NT2/D1 (cell line): ENCODE data around the gene SV2B.
A peak's percentile ranks its signal among the peaks of the same experiment; 100 is the strongest.

Experiments
- DNase-seq: peaks from one replicate; pipeline ENCODE4 v3.0.0-alpha.2; 2011; ENCODE audit warnings: low read depth, low spot score
- H3K27me3 ChIP-seq: 2 replicates; pipeline ENCODE4 v1.6.0; 2011; ENCODE audit warnings: mild to moderate bottlenecking; ENCODE audit not compliant: insufficient read length, insufficient read depth
- H3K36me3 ChIP-seq: 2 replicates; pipeline ENCODE4 v1.6.1; 2011; ENCODE audit warnings: mild to moderate bottlenecking, low read length, mixed read lengths; ENCODE audit not compliant: insufficient read depth, insufficient read length
- H3K4me1 ChIP-seq: 2 replicates; pipeline ENCODE4 v1.5.1; 2011; ENCODE audit not compliant: insufficient read depth, insufficient read length
- H3K4me3 ChIP-seq: 2 replicates; pipeline ENCODE4 v1.5.1; 2011; ENCODE audit warnings: low read depth; ENCODE audit not compliant: insufficient read length
- H3K9ac ChIP-seq: 2 replicates; pipeline ENCODE4 v1.6.0; 2011; ENCODE audit warnings: low read depth; ENCODE audit not compliant: insufficient read length
- H3K9me3 ChIP-seq: 2 replicates; pipeline ENCODE4 v1.5.1; 2011; ENCODE audit warnings: mild to moderate bottlenecking, low read length; ENCODE audit not compliant: insufficient read depth
- SUZ12 ChIP-seq: IDR thresholded peaks from 2 replicates; pipeline ENCODE4 v1.6.1; 2011; ENCODE audit not compliant: insufficient read length, insufficient read depth; ENCODE audit errors: extremely low read depth
- YY1 ChIP-seq: IDR thresholded peaks from 2 replicates; pipeline ENCODE4 v1.6.1; 2011; ENCODE audit not compliant: insufficient read length, insufficient read depth
- ZNF274 ChIP-seq: IDR thresholded peaks from 2 replicates; pipeline ENCODE4 v1.6.1; 2011; ENCODE audit warnings: mild to moderate bottlenecking, low read depth, low read length

The SV2B gene

DNA sequence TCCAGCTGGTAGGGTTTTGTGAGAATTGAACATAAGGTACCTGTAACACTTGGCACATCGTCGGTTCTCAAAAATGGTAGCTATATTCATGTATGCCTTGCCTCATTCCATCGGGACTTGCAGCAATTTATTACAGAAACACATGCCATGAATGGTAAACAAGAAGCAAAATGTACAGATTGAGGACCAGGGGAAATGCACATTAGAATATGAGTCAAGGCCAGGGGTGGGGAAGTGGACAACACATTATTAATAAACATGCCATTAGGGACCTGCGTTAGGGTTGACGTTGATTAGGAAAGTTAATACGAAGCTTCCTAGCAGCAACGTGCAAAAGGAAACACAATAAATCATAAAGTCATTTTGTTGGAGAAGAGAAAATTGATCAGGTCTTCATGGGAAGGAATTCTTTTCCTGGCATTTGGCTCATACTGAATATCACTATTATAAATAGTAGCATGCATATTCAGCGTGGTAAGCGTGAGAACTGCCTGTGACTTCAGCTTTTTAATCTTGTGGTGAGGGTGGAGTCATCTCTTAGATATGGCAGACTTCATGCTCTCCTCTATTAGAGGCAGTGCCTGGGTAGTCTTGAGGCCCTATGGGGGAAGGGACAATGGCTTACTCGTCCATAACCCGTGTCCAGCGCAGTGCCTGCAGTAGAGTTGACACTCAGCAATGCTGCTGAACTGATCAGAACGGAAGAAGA lies 184.9 kb downstream of the SV2B start:
- Histone ChIP-seq H3K36me3 (no peaks in the 10 kb centered on the region), H3K27me3 (no peaks in the 10 kb centered on the region), H3K9me3 (no peaks in the 10 kb centered on the region), H3K4me3 (no peak overlapping the region), H3K9ac (no peak overlapping the region), H3K4me1 (no peaks in the 10 kb centered on the region)
- no peak for DNase-seq
- TF ChIP-seq ZNF274 = no peak
- no peak for TF ChIP-seq SUZ12

DNA sequence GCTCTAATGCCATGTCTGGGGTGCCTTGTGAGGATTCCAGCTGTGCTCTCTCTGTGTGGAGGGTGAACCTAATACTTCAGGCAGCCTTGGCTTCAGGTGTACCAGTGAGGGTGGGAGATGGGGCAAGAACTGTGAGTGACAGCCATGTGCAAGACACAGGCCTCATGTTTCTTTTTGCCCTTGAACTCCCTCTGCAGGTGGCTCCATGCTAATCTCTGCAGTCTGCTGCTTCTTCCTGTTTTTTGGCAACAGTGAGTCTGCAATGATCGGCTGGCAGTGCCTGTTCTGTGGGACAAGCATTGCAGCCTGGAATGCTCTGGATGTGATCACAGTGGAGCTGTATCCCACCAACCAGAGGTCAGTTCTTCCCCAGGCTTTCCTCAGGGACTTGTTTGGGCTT lies 189.3 kb downstream of the SV2B start:
- Histone ChIP-seq H3K27me3 (no peaks in the 10 kb centered on the region), H3K9ac (no peak overlapping the region), H3K4me1 (no peaks in the 10 kb centered on the region), H3K9me3 (no peaks in the 10 kb centered on the region; the same call in 1 of the 2 replicates), H3K36me3 (no peaks in the 10 kb centered on the region), H3K4me3 (no peak overlapping the region)
- DNase-seq = peak; percentile 28
- no peak for TF ChIP-seq ZNF274
- TF ChIP-seq SUZ12 = no peak
- TF ChIP-seq YY1 = no peak

DNA sequence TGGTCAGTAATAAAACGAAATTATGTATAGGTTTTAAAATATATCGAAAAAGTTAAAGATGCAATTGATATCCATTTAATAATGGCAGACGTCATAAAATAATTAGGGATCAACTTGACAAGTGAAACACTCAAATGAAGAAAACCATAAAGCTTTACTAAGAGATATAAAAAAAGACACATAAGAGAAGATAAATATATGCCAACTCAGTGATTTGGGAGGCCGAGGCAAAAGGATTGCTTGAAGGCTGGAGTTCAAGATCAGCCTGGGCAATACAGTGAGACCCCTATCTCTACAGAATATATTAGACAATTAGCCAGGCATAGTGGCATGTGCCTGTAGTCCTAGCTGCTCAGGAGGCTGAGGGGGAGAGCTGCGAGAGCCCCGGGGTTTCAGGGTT lies 190.5 kb downstream of the SV2B start:
- no peaks in the 10 kb centered on the region; the same call in 1 of the 2 replicates for H3K9me3 ChIP-seq
- TF ChIP-seq SUZ12 (no peak), YY1 (no peak), ZNF274 (no peak)
- no peak for DNase-seq

DNA sequence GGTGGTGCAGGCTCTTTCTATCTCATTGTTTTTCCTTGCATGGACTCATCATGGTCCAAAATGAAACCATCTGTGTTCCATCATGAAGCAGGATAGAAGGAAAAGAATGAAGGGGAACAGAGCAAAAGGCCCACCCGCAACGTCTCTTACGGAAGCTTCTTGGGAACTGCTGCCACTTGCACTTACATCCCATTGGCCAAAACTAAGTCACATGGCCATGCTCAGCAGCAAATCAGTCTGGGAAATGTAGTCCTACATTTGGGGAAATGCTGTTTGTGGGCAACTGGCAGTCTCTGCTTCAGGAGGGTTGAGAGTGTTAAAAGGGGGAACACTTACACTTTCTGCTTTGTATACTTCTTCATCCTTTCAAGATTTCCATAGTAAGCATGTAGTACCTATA lies 191.6 kb downstream of the SV2B start:
- Histone ChIP-seq H3K4me3 (no peak overlapping the region), H3K9me3 (peaks cover 6% of the 10 kb centered on the region; the same call in 1 of the 2 replicates), H3K9ac (no peak overlapping the region), H3K36me3 (no peaks in the 10 kb centered on the region), H3K27me3 (no peaks in the 10 kb centered on the region), H3K4me1 (no peaks in the 10 kb centered on the region)
- peak; percentile 15 for DNase-seq
- TF ChIP-seq SUZ12 = no peak
- TF ChIP-seq ZNF274 = no peak
- no peak for TF ChIP-seq YY1

More for the DNA sequence above, 190.5 kb downstream of the SV2B start:
- H3K9ac ChIP-seq = no peak overlapping the region
- H3K36me3 ChIP-seq = no peaks in the 10 kb centered on the region
- H3K4me3 ChIP-seq = no peak overlapping the region
- H3K27me3 ChIP-seq = no peaks in the 10 kb centered on the region
- H3K4me1 ChIP-seq = no peaks in the 10 kb centered on the region

DNA sequence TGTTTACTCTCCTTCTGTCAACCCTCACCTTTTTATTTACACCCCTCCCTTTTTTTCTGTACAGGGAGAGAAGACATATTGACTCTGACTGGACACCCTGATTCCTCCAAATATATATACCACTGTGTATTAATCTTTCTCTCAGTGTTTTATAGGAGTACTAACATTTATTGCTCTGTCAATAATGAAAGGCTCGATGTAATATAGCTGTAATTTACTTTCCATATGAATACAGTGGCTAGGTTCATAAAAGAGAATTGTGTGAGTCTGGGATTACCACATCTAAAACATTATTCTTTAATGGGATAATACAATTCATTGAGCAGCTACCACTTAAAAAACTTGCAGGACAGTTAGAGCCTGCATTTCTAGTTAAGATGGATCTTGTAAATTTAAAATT lies 194.3 kb downstream of the SV2B start:
- no peak for TF ChIP-seq SUZ12
- no peak for TF ChIP-seq YY1
- TF ChIP-seq ZNF274 = no peak

DNA sequence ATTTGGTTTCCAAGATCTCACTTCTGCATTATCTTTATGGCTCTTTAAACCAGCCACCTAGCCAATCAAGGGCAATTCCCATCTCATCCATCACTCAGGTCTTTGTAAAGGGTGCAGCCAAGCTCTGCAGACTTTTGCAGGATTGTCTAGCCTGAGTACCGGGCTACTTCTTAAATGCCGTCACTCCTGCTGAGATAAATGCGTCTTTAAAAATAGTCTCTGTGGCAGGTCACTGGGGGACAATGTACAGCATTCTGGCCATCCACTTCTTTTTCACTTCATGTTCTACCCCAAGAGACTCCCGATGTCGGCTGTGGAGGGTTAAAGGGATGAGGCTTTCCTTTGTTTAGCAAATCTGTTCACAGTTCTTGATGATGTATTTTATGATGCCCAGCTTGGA lies 194.7 kb downstream of the SV2B start:
- Histone ChIP-seq H3K4me1 (no peaks in the 10 kb centered on the region), H3K36me3 (no peaks in the 10 kb centered on the region), H3K4me3 (no peak overlapping the region), H3K9ac (no peak overlapping the region), H3K27me3 (no peaks in the 10 kb centered on the region), H3K9me3 (peaks cover 12% of the 10 kb centered on the region; the same call in 1 of the 2 replicates)
- TF ChIP-seq YY1 (no peak), ZNF274 (no peak), SUZ12 (no peak)
- no peak for DNase-seq

More for the DNA sequence above, 194.3 kb downstream of the SV2B start:
- H3K36me3 ChIP-seq = no peaks in the 10 kb centered on the region
- no peak overlapping the region for H3K4me3 ChIP-seq
- peaks cover 12% of the 10 kb centered on the region; the same call in 1 of the 2 replicates for H3K9me3 ChIP-seq
- H3K27me3 ChIP-seq = no peaks in the 10 kb centered on the region
- no peak for DNase-seq
- no peaks in the 10 kb centered on the region for H3K4me1 ChIP-seq
- H3K9ac ChIP-seq = no peak overlapping the region

DNA sequence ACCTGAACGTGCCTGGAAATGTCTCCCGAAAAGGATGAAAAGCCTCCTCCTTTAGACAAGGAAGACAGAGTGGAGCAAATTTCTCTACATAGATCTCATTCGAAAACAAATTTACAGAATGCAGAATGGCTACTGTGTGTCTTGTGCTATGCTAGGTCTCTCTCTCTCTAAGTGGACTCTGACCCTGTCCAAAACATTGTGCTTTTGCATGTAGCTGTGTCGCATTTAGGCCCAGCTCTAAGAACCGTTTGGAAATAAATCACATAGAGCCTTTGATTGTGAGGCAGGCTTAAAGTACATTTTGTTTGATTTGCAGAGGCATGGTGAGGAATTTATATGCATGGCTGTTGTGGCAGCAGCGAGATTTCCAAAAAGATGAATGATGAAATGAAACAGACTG lies 198.0 kb downstream of the SV2B start:
- TF ChIP-seq YY1 (no peak), ZNF274 (no peak), SUZ12 (no peak)
- H3K9me3 ChIP-seq = peaks cover 12% of the 10 kb centered on the region; the same call in 1 of the 2 replicates

More for the DNA sequence above, 198.0 kb downstream of the SV2B start:
- Histone ChIP-seq H3K36me3 (no peaks in the 10 kb centered on the region), H3K4me1 (no peaks in the 10 kb centered on the region), H3K4me3 (no peak overlapping the region), H3K27me3 (peaks cover 3% of the 10 kb centered on the region), H3K9ac (no peak overlapping the region)
- DNase-seq = no peak
